Nephron progenitor cell (in vitro differentiated cells): Measurements from ENCODE around the gene TUT4.

Experiments
- DNase-seq: peaks from one replicate; pipeline ENCODE4 v3.0.0; 2021
- H3K27ac Mint-ChIP-seq: 2 replicates; pipeline ENCODE4 v1.8.0; 2021; ENCODE audit warnings: mild to moderate bottlenecking, moderate library complexity, mixed read lengths
- H3K27me3 Mint-ChIP-seq: 2 replicates; pipeline ENCODE4 v1.8.0; 2021; ENCODE audit warnings: mild to moderate bottlenecking, low read depth, mixed read lengths; ENCODE audit not compliant: poor library complexity
- H3K36me3 Mint-ChIP-seq: 2 replicates; pipeline ENCODE4 v1.8.0; 2021; ENCODE audit warnings: low read depth, mixed read lengths
- H3K4me1 Mint-ChIP-seq: 2 replicates; pipeline ENCODE4 v1.8.0; 2021; ENCODE audit warnings: mixed read lengths
- H3K4me3 Mint-ChIP-seq: 2 replicates; pipeline ENCODE4 v1.8.0; 2021; ENCODE audit warnings: mild to moderate bottlenecking, moderate library complexity, mixed read lengths
- H3K9me3 Mint-ChIP-seq: 2 replicates; pipeline ENCODE4 v1.8.0; 2021; ENCODE audit warnings: mild to moderate bottlenecking, moderate library complexity, mixed read lengths
- TF ChIP-seq, protein P1 (sequence below): fragments of 200-600 bp; sonication (generic); IDR thresholded peaks from 2 replicates; pipeline ENCODE4 v1.5.0; 2021; ENCODE audit warnings: antibody characterized with exemption

The TUT4 gene

DNA sequence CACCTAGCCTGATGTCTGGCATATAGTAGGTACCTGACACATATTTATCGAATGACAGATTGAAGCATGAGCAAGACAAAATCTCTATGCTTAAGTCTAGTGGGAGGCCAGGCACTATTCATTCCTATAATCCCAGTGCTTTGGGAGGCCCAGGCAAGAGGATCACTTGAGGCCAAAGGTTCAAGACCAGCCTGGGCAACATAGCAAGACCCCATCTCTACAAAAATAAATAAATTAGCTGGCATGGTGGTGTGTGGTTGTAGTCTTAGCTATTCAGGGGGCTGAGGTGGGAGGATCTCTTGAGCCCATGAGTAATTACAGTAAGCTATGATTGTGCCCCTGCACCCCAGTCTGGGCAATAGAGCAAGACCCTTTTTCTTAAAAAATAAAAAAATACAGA lies 23.2 kb upstream of the TUT4 start:
- no peaks in the 10 kb centered on the region for H3K9me3 Mint-ChIP-seq
- no peak for DNase-seq
- peak overlapping the region; percentile 11 for H3K27ac Mint-ChIP-seq
- TF ChIP-seq, protein P1, sequence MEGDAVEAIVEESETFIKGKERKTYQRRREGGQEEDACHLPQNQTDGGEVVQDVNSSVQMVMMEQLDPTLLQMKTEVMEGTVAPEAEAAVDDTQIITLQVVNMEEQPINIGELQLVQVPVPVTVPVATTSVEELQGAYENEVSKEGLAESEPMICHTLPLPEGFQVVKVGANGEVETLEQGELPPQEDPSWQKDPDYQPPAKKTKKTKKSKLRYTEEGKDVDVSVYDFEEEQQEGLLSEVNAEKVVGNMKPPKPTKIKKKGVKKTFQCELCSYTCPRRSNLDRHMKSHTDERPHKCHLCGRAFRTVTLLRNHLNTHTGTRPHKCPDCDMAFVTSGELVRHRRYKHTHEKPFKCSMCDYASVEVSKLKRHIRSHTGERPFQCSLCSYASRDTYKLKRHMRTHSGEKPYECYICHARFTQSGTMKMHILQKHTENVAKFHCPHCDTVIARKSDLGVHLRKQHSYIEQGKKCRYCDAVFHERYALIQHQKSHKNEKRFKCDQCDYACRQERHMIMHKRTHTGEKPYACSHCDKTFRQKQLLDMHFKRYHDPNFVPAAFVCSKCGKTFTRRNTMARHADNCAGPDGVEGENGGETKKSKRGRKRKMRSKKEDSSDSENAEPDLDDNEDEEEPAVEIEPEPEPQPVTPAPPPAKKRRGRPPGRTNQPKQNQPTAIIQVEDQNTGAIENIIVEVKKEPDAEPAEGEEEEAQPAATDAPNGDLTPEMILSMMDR: no peak
- H3K36me3 Mint-ChIP-seq: no peaks in the 10 kb centered on the region
- peaks cover 5% of the 10 kb centered on the region for H3K27me3 Mint-ChIP-seq
- no peak overlapping the region for H3K4me3 Mint-ChIP-seq
- H3K4me1 Mint-ChIP-seq: no peaks in the 10 kb centered on the region

DNA sequence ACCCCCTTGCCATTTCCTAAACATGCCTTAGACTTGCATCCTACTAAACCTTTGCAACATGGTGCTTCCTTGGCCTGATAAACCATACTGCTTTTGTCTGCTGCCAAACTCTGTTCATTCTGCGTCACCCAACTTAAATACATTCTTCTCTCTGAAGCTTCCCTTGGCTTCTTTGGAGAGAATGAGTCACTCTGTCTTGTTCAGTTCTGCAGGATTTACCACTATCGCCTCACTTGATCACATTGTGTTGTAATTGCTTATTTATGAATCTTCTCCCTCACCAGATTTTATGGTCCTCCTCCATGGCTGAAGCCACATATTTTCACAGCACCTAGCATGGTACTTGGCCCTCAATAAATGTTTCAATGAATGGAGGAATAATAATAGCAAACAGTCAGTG lies 21.7 kb upstream of the TUT4 start:
- TF ChIP-seq, protein P1: no peak
- H3K27me3 Mint-ChIP-seq: peaks cover 5% of the 10 kb centered on the region

DNA sequence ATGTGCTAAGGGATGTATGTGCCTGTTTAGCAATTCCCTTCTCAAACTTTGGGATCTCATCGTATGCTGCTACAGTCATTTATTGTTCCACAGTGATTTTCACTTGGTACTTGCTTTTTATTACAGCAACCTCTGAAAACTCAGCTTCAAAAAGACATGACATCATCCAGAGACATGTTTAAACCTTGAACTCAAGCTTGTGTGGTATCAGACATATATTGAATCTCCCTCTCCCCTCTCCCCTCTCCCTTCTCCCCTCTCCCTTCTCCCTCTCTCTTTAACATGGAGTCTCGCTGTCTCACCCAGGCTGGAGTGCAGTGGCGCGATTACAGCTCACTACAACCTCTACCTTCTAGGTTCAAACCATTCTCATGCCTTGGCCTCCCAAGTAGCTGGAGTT lies 19.5 kb upstream of the TUT4 start:
- no peak overlapping the region for H3K4me3 Mint-ChIP-seq
- no peak overlapping the region for H3K27ac Mint-ChIP-seq
- no peaks in the 10 kb centered on the region for H3K9me3 Mint-ChIP-seq
- DNase-seq: no peak
- H3K4me1 Mint-ChIP-seq: peaks cover 30% of the 10 kb centered on the region
- TF ChIP-seq, protein P1: no peak
- H3K27me3 Mint-ChIP-seq: no peaks in the 10 kb centered on the region
- no peaks in the 10 kb centered on the region for H3K36me3 Mint-ChIP-seq

More for the DNA sequence above, 21.7 kb upstream of the TUT4 start:
- H3K4me3 Mint-ChIP-seq: no peak overlapping the region
- H3K36me3 Mint-ChIP-seq: no peaks in the 10 kb centered on the region
- H3K4me1 Mint-ChIP-seq: peaks cover 10% of the 10 kb centered on the region
- peak overlapping the region; percentile 5 for H3K27ac Mint-ChIP-seq
- DNase-seq: no peak
- no peaks in the 10 kb centered on the region for H3K9me3 Mint-ChIP-seq

DNA sequence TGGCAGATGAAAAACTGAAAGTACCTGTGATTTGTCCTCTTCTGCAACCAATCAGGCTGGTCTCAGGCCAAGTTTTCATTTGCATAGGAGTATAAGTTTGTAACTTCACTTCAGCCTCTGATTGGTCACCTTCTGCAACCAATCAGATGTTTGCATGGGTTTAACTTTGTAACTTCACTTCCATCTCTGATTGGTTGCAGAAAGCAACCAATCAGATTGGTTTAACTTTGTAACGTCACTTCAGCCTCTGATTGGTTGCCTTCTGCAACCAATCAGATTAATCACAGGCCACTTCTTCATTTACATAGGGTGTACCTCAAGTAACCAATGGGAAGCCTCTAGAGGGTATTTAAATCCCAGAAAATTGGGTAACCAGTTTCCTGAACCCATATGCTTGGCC lies 18.9 kb upstream of the TUT4 start:
- Mint-ChIP-seq H3K27ac (no peak overlapping the region), H3K4me3 (no peak overlapping the region), H3K4me1 (peaks cover 31% of the 10 kb centered on the region), H3K27me3 (no peaks in the 10 kb centered on the region), H3K9me3 (no peaks in the 10 kb centered on the region), H3K36me3 (no peaks in the 10 kb centered on the region)
- no peak for DNase-seq
- TF ChIP-seq, protein P1: no peak

DNA sequence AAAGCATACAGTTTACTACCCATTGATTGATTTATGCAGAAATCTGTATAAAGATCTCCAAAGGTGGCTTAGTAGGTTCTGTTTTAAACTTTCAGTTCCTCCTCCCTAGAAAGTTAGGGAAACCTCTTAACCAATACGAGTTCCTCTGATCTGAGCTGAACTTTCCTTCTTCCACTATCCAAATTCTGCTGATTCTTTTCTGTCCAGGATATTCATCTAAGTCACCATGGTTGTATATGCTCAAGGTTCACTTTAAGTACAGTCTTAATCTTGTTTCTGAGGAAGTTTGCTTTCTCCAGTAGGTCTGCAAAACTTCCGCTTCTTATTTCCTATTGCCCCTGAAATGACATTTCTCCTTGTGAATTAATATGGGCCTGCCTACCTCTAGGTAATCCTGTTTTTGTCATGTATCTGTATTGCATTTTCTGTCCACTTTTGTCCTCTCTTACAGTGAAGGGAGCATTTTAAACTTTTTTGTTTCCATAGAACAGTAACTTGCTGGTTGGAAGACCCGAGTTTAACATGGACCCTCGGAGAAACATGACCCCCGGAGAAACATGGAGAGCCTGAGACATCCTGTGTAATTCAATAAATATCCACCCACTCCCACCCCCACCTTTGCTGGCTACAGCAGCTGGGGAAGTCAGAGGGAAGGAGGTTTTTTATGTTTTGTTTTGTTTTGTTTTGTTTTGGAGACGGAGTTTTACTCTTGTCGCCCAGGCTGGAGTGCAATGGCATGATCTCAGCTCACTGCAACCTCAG lies 16.7 kb upstream of the TUT4 start:
- Mint-ChIP-seq H3K9me3 (no peaks in the 10 kb centered on the region), H3K36me3 (no peaks in the 10 kb centered on the region), H3K4me3 (peak overlapping the region; percentile 34), H3K4me1 (peaks cover 31% of the 10 kb centered on the region), H3K27ac (peak overlapping the region; percentile 88), H3K27me3 (no peaks in the 10 kb centered on the region)
- TF ChIP-seq, protein P1: no peak
- no peak for DNase-seq

DNA sequence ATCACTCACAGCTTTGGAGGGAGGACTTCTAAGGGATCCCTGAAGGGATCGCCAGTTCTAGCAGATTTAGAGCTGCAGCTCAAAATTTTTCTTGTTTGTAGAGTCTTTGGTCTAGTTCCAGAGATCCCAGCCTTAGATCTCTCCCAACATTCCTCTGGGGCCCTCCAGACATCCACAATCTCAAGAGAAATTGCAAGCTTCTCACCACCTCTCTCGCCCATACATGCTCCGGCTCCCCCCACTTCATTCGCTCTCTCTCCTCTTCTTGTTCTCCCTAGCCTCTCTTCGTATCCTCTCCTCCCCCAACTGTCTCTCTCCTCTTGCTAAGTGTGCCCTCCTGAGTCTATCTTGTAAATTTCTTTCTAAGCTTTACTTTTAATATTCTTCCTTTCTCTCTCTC lies 15.1 kb upstream of the TUT4 start:
- DNase-seq: no peak
- peak overlapping the region; percentile 5 for H3K4me3 Mint-ChIP-seq
- H3K27ac Mint-ChIP-seq: peak overlapping the region; percentile 44

More for the DNA sequence above, 15.1 kb upstream of the TUT4 start:
- Mint-ChIP-seq H3K4me1 (peaks cover 31% of the 10 kb centered on the region), H3K36me3 (no peaks in the 10 kb centered on the region), H3K27me3 (no peaks in the 10 kb centered on the region), H3K9me3 (no peaks in the 10 kb centered on the region)
- TF ChIP-seq, protein P1: no peak
